Left ventricle myocardium inferior (tissue), 1 donor: ENCODE measurements around the gene NME8. TPM values are rescaled to one million over a fixed set of nuclear protein-coding genes. Genes with fewer than 3 reads are reported as not detected.

Experiments
- DNase-seq: peaks from one replicate; pipeline ENCODE4 v3.0.0-alpha.2; 2020
- H3K27ac ChIP-seq: fragments of 200-600 bp; replicated peaks from 2 replicates; pipeline ENCODE4 v1.8.0; 2021
- H3K27me3 ChIP-seq: fragments of 200-600 bp; 2 replicates; pipeline ENCODE4 v1.8.0; 2021; ENCODE audit warnings: low read depth
- H3K36me3 ChIP-seq: fragments of 200-600 bp; 2 replicates; pipeline ENCODE4 v1.8.0; 2021
- H3K4me1 ChIP-seq: fragments of 200-600 bp; 2 replicates; pipeline ENCODE4 v1.8.0; 2021
- H3K4me3 ChIP-seq: fragments of 200-600 bp; 2 replicates; pipeline ENCODE4 v1.8.0; 2021; ENCODE audit warnings: mild to moderate bottlenecking, moderate library complexity
- H3K9me3 ChIP-seq: fragments of 200-600 bp; replicated peaks from 2 replicates; pipeline ENCODE4 v1.8.0; 2021
- intact Hi-C: fragments of 100-400 bp; cut with micrococcal nuclease; formaldehyde crosslinking; loops from one replicate; pipeline ENCODE4 v1.11.0; 2022
- total RNA-seq: library from RNA; stranded (reverse); fragmentation: NEBNext Ultra II Directional; extraction: Animal tissue kit (Norgen Biotek cat#: 25700); gene quantifications from one replicate; pipeline ENCODE4 v1.2.1, GENCODE V29; 2021
- TF ChIP-seq, protein P1 (sequence below): fragments of 200-600 bp; IDR thresholded peaks from 2 replicates; pipeline ENCODE4 v1.8.0; 2021; ENCODE audit warnings: antibody characterized with exemption, mild to moderate bottlenecking, borderline replicate concordance
- donor health status: DM: no; HTN: yes; CAD: no; lungs with severe emphysema.

Gene NME8
- total RNA-seq, 1 donor from 2014 or later: not detected

DNA sequence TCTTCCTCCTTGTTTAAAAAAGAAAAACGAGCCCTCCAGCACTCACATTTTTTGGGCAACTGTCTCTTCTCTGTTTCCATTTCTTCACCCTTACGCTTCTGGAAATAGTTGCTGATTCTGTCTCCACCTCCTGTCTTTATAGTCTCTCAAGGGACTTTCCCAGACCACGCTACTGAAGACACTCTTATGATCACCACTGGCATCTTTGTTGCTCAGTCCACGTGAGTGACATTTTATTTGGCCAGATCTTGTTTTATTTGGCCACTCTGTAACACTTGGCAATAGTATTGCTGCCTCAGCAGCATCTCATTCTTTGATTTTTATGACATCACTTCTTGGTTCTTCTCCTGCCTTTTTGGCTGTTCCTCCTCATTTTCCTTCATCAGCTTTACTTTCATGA, 21.6 kb upstream of the NME8 start:
- intact Hi-C loops: no loop called here
- TF ChIP-seq, protein P1, sequence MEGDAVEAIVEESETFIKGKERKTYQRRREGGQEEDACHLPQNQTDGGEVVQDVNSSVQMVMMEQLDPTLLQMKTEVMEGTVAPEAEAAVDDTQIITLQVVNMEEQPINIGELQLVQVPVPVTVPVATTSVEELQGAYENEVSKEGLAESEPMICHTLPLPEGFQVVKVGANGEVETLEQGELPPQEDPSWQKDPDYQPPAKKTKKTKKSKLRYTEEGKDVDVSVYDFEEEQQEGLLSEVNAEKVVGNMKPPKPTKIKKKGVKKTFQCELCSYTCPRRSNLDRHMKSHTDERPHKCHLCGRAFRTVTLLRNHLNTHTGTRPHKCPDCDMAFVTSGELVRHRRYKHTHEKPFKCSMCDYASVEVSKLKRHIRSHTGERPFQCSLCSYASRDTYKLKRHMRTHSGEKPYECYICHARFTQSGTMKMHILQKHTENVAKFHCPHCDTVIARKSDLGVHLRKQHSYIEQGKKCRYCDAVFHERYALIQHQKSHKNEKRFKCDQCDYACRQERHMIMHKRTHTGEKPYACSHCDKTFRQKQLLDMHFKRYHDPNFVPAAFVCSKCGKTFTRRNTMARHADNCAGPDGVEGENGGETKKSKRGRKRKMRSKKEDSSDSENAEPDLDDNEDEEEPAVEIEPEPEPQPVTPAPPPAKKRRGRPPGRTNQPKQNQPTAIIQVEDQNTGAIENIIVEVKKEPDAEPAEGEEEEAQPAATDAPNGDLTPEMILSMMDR: no peak
- no peak overlapping the region for H3K27ac ChIP-seq
- DNase-seq: no peak
- peaks cover 2% of the 10 kb centered on the region for H3K9me3 ChIP-seq
- H3K4me3 ChIP-seq: no peak overlapping the region
- peaks cover under 1% of the 10 kb centered on the region for H3K4me1 ChIP-seq
- no peaks in the 10 kb centered on the region for H3K36me3 ChIP-seq
- no peaks in the 10 kb centered on the region for H3K27me3 ChIP-seq

DNA sequence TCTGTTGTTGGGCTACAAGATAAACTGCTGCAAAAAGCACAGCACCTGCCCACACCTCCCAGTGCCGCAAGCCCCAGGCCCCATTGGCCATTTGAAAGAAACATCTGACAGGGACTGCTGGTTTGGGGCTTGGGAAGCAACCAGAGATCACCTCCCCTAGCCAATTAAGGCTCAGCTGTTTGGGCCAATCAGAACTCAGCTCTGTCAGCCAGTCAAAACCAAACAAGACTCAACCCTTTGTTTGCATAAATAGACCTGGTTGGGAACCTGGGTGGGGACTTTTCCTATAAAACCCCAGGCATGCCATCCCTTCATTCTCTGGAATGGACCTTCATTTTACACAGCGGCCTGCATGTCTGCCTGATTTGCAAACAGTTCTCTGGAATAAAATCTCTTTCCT, 17.2 kb upstream of the NME8 start:
- Histone ChIP-seq H3K4me1 (peaks cover 13% of the 10 kb centered on the region), H3K27ac (no peak overlapping the region), H3K36me3 (no peaks in the 10 kb centered on the region), H3K4me3 (no peak overlapping the region), H3K9me3 (no peaks in the 10 kb centered on the region), H3K27me3 (no peaks in the 10 kb centered on the region)
- DNase-seq: no peak
- TF ChIP-seq, protein P1: no peak
- intact Hi-C loops: loop anchor here (10.0 kb wide), 1 partner anchor 596 kb away; no protein-coding TSS in a partner anchor

DNA sequence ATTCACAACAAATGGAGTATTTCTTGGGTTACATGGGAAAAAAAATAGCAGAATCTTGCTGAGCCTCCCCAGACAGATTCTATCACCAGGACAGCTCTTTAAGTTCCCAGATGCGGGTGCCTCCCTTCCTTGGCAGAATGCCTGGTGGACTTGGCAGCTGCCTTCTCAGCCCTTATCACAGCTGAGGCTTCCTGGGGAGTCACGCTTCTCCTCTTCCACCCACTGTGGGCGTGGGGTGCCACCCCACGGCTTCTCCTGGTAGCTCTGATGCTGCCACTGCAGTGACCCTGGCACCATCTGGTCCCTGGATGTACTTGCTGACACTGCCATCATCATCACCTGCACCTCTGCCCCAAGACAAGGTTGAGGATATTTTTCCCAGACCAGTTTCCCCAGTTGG, 16.2 kb upstream of the NME8 start:
- H3K4me3 ChIP-seq: no peak overlapping the region
- H3K27ac ChIP-seq: no peak overlapping the region

DNA sequence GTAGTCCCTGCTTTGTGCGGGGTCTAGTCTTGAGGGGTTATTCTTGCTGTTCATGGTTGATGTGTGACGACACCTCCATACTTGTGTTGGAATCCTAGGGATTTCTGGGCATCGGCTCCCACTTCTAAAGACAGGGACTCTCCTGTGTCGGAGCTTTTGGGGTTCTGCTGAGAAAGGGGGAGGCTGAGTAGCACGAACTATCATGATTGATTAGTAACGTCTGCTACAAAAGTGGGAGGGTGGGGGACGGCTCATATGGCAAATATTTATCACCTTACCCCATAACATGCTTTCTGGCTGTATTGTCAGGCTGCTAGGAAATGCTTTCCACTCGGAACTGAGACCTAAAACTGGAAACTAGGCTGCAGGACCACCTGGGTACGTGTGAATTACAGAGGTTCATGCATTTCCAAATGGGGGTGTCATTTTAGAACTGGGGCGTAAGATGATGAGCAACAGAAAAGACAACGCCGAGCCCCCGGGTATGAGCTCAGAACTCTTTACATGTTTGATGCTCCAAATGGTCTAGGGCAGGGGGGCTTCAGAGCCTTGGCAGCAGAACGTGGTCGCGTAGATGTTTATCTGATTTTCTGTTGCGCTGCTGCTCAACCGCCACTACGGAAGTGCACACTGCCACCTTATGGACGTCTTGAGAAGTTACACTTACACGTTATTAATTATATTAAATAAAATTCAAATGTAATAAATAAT, 15.1 kb upstream of the NME8 start:
- Histone ChIP-seq H3K27me3 (no peaks in the 10 kb centered on the region), H3K4me3 (peak overlapping the region; percentile 57), H3K4me1 (peaks cover 13% of the 10 kb centered on the region), H3K9me3 (no peaks in the 10 kb centered on the region), H3K27ac (no peak overlapping the region), H3K36me3 (no peaks in the 10 kb centered on the region)
- no peak for DNase-seq
- TF ChIP-seq, protein P1: peak; percentile 81
- intact Hi-C loops: loop anchor here (10.0 kb wide), 1 partner anchor 598 kb away; no protein-coding TSS in a partner anchor

More for the DNA sequence above, 16.2 kb upstream of the NME8 start:
- DNase-seq: peak; percentile 74
- H3K4me1 ChIP-seq: peaks cover 13% of the 10 kb centered on the region
- no peaks in the 10 kb centered on the region for H3K9me3 ChIP-seq
- intact Hi-C loops: loop anchor here (10.0 kb wide), 1 partner anchor 597 kb away; no protein-coding TSS in a partner anchor
- TF ChIP-seq, protein P1: peak; percentile 64
- no peaks in the 10 kb centered on the region for H3K36me3 ChIP-seq
- no peaks in the 10 kb centered on the region for H3K27me3 ChIP-seq

DNA sequence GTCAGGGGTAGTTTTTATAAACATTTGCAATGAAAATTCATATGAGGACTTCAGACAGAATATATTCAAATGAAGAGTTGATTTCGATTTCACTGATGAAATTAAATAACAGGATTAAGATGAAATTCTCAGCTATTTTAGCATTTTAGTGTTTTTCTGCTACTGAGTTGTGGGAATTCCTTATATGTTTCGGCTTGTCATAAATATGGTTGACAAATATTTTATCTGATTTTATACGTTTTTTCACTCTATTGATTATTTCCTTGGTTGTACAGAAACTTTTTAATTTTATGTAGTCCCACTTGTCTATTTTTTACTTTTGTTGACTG, 14.6 kb upstream of the NME8 start:
- TF ChIP-seq, protein P1: no peak
- H3K4me3 ChIP-seq: peak overlapping the region; percentile 57
- no peaks in the 10 kb centered on the region for H3K36me3 ChIP-seq
- H3K27me3 ChIP-seq: no peaks in the 10 kb centered on the region
- intact Hi-C loops: loop anchor here (10.0 kb wide), 1 partner anchor 599 kb away; no protein-coding TSS in a partner anchor
- DNase-seq: no peak
- H3K9me3 ChIP-seq: no peaks in the 10 kb centered on the region
- no peak overlapping the region for H3K27ac ChIP-seq
- peaks cover 13% of the 10 kb centered on the region for H3K4me1 ChIP-seq
